KBM-7 (cell line): ENCODE measurements around the gene TGM4.

ENCODE experiments used
- DNase-seq: peaks from one replicate; pipeline ENCODE4 v3.0.0-alpha.2; 2015
- in situ Hi-C: fragments of 300-500 bp; cut with MboI; formaldehyde crosslinking; loops from 2 replicates; pipeline ENCODE4 v1.14.3; 2020; ENCODE audit warnings: low sequenced_read_pairs, low pct_unique_long_range_greater_than_20kb, mixed read lengths

The TGM4 gene

DNA sequence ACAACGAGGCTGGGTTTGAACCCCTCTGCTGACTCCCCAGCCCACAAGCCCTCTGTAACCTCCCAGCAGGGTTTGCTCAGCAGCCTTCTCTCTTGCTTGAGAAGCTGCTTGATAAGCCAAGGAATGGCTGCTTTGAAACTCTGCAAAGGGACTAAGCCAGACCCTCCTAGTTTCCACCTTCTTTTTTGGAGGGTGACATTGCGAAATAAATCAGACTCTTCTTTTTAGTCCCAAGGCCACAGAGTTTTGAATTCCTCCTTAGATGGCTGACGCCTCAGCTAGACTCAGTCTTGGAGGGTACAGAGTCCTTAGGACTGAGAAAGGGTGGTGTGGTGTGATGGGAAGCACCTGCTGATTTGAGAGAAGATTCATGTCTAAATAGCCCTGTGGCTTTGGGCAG, 1.2 kb downstream of the TGM4 start:
- in situ Hi-C loops, result no loop called here
- no peak for DNase-seq

DNA sequence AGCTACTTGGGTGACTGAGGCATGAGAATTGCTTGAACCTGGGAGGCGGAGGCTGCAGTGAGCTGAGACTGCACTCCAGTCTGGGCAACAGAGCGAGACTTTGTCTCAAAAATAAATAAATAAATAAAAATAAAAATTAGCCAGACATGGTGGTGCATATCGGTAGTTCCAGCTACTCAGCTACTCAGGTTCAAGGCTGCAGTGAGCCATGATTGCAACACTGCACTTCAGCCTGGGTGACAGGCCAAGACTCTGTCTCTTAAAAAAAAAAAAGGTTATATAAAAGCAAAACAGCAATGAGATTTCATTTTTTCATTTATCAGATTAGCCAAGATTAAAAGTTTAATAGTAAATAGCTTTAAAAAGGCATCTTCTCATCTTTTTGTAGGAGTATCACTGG, 2.9 kb downstream of the TGM4 start:
- in situ Hi-C loops, result no loop called here
- no peak for DNase-seq

DNA sequence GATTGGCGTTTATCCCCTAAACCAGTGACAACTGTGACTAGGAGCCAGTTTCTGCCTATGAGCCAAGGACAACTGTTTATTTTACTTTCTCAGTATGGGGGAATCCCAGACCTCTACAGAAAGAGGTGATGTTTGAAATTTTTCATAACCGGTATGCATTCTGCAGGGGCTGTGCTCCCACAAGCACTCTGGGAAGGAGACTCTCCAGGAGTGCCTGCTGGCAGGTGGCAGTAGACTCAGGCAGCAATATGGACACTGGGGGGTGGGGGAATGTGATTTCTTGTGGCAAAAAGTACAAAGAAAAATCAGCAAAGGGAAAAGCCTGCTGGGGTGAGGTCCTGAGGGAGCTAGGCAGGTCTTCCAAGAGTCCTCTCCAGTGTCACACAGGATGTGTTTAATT, 5.9 kb downstream of the TGM4 start:
- in situ Hi-C loops, result no loop called here

DNA sequence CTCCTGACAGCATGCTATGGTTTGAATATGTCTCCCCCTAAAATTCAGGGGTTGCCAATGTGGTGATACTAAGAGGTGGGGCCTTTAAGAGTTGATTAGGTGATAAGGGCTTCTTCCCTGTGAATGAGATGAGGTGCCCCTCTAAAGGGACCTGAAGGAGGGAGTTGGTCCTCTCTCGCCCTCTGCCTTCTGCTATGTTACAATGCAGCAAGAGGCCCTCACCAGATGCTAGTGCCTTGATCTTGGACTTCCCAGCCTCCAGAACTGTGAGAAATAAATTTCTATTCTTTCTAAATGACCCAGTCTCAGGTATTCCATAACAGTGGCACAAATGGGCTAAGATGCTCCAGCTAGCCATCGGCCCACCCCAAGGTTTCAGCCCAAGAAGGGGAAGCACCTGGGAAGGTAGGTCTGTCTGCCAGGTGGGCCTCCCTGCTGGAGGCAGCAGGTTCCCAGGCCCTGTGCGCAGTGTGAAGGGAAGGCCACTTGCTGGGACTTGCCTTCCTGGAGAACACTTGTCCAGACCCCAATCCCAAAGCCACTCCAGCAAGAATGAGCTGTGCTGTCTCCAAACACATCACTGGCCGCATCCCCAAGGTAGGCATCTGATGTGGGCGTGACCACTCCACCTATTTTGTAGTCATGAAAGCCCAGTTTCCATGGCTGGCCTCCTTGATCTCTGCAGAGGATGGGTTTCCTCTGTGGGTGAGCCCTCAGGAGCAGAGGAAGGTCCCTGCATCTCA, 9.0 kb downstream of the TGM4 start:
- DNase-seq, result no peak
- in situ Hi-C loops, result no loop called here

More for the DNA sequence above, 5.9 kb downstream of the TGM4 start:
- DNase-seq, result no peak

DNA sequence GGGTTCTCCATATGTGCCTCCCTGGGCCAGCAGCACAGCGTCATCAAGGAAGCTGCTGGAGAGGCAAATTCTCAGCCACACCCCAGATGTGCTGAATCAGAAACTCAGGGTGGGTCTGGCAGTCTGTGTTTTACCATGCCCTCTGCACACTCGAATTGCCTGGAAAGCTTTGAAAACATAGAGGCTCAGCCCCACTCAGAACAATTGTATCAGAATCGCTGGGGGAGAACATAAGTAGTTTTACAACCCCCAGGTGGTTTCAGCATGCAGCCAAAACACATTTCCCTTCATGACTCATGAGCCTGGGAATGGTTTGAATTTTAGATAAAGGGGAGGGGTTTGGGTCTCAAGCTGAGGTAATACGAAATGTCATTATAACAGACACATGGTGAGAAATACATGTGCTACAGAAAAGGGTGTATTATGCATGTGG, 9.6 kb downstream of the TGM4 start:
- in situ Hi-C loops, result no loop called here
- DNase-seq, result peak; percentile 8

DNA sequence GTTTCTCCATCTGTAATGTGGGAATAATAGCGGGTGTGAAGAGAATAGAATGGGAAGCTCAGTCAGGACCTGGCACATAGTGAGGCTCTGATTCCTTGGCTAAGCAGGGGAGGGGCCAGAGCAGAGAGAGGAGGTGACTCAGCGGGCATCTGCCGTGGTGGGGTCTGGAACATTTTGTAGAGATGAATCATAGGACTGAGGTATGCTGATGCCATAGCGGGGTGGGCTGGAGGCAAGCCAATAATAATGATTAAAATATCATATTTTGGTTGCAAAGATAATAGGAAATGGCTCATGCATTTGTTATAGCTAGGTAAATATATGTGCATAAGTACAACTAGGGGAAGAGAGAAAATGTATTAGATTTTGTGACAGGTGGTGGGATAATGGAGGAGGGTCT, 11.2 kb downstream of the TGM4 start:
- in situ Hi-C loops, result no loop called here
- no peak for DNase-seq

DNA sequence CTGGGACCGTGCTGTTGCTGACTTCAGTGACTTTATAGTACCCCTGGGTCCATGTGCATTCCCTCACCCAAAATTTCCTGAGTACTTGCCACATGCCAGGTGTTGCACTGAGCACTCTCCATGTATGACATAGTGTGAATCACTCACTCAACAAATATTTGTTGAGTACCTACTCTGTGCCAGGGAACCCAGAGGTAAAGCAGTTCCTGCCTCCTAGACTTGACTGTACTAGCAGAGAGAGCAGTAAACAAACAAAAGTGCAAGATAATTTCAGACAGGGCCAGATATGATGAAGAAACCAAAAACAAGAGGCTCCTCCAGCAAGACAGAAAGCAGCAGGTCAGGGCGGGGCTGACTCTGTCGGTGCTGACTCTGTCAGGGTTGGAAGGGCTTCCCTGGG, 12.2 kb downstream of the TGM4 start:
- in situ Hi-C loops, result no loop called here
- DNase-seq, result no peak

DNA sequence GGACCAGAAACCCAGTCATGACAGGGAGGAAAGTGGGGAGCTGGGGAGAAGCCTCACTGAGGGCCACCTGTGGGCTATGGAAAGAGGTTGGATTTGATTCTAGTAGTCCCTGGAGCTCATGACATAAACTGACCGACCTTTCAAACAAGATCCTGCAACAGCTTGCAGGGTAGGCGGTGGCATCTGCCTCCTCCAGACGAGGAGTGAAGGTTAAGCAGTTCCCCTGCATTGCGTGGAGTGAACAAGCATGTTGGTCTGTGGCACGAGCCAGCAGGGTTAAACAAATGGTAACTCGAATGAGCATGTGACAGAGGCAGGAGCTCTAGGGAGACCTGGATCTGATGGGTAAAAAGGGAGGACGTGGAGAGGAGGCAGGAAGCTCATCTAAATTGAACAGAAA, 12.7 kb downstream of the TGM4 start:
- in situ Hi-C loops, result no loop called here
- DNase-seq, result no peak

DNA sequence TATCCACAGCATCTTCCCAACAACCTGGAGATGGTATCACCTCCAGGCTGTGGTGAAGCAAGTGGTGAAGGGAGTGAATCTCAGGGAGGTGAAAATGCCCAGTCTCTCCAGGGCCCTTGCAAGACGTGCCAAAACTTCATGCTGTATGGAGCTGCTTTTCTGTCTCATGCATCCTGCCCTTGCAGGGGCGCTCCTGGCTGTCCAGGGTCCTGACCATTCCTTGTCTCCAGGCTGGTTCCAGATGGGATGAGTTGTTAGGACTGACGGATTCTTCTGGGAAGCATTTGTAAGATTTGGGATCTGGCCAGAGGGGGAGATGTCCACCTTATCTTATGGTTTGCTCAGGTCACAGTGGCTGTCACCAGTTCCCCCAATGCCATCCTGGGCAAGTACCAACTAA, 15.8 kb downstream of the TGM4 start:
- DNase-seq, result no peak
- in situ Hi-C loops, result no loop called here

DNA sequence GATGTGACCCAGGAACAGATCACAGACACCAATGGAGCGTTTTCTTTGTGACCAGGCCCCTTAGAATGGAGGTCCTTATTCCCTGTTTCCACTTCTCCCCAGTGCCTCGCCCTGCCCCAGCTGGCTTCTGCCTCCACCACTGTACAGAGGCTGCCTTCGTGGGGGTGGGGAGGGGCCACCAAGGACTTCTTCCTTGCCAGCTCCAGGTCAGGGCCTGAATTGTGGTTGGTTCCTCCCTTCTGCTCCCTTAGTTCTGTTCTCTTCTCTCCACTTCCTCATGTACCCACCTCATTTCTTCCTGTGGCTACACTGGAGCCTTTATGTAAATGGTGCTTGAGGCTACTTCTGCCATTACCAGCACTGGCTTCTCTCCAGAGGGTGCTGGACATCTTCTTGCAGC, 16.4 kb downstream of the TGM4 start:
- in situ Hi-C loops, result no loop called here
- DNase-seq, result peak; percentile 57

DNA sequence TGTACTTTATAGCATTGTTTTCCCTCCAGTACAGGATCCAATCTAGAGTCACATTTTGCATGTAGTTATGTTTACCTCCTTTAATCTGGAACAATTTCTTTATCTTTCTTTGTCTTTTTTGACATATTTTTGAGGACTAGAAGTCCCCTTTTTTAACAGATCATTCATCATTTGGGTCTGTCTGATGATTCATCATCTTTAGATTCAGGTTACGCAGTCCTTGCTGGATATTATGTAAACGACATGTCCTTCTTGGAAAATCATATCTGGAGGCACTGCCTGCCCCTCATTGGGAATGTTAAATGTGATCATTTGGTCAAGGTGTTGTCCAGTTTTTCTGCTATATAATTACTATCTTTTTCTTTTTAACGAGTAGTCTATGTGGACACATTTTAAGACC, 18.3 kb downstream of the TGM4 start:
- no peak for DNase-seq
- in situ Hi-C loops, result no loop called here

DNA sequence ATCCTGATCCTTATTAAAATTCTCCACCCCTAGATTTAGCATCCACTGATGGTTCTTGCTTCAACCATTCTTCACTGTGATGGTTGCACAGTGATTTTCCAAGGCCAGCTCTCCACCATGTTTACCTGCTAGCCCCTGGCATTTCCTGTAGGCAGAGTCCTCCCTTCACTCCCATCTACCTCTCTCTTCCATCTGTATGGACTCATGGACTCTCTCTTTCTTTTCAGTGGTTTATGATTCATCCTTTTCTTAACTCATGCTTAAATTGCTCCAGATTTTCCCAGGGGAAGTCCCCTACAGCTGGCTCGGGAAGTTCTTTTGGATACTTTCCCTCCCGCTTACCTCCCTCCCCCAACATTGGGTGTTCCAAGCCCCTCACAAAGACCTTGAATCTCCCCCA, 18.7 kb downstream of the TGM4 start:
- no peak for DNase-seq
- in situ Hi-C loops, result no loop called here

DNA sequence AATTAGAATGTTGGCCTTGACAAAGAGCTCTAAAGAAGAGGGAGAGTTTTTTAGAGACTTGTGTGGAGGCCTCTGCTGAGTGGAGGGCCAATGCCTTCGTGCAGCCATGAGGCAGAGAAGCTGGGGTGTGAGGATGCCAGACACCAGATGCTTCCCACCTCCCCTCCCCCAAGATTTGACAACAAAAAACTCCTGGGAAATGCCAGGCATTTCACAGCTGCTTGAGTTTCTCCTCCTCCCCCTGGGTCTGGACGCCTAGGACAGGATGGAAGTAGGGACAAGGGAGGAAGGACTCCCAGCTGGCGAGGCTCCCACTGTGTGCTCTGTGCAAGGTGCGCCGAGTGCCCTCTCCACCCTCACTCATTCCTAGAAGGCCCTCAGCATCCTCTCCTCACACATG, 20.1 kb downstream of the TGM4 start:
- in situ Hi-C loops, result no loop called here
- DNase-seq, result no peak

DNA sequence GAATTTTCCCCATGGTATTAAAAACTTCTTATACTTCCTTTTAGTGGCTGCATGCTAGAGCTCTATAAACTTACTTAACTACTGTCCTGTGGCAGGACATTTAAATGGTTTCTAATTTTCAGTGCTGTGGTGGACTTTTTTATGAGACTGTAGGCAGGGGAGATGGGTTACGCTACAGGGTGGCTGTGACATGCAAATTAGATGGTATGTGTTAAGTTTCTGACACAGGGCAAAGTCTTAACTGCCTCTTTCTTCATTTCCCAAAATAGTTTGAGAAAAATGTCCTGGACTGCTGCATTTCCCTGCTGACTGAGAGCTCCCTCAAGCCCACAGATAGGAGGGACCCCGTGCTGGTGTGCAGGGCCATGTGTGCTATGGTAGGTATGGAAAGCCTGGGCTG, 22.0 kb downstream of the TGM4 start:
- no peak for DNase-seq
- in situ Hi-C loops, result no loop called here

DNA sequence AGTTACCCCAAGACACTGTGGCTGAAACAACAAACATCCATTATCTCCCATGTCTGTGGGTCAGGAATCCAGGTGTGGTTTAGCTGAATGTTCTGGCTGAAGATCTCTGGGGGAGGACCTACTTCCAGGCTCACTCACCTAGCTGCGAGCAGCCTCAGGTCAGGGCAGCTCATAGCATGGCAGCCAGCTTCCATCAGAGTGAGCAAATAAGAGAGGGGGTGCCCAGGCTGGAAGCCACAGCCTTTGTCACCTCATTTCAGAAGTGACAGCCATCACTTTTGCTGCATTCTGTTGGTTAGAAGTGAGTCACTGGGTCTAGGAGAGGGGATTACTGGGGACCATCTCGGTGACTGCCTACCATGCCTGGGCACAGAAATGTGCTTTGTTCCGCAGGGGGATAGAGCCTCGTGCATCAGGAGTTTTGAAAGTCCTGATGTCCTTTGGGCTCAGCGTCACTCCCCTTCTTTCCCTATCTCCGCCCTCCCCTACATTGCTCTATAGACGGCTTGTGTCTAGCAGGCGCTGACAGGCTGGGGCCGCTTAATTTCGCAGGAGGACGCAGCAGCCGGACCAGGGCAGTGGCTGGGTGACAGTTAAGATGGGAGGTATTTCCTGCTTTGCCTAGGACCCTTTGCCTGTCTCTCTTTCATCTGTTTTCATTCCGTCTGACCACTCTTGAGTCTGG, 25.4 kb downstream of the TGM4 start:
- in situ Hi-C loops, result no loop called here
- DNase-seq, result no peak

DNA sequence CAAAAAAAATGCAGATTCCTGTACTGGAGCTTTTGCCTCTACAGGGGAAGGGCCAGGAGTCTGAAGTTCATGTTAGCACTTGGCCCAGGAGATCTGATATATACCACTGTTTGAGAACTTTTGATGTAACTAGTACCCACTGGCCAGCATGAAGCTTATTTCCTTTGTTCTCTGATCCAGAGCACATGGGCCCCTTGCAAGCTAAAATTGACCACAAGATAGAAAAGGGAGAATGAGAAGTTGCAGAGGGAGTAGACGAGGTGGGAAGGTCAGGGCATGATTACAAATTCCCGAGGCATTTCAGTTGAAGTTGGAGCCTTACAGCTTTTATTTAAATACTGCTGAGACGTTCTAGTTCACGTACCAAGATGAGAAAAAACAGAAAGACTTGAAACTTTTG, 28.2 kb downstream of the TGM4 start:
- in situ Hi-C loops, result no loop called here
- no peak for DNase-seq

DNA sequence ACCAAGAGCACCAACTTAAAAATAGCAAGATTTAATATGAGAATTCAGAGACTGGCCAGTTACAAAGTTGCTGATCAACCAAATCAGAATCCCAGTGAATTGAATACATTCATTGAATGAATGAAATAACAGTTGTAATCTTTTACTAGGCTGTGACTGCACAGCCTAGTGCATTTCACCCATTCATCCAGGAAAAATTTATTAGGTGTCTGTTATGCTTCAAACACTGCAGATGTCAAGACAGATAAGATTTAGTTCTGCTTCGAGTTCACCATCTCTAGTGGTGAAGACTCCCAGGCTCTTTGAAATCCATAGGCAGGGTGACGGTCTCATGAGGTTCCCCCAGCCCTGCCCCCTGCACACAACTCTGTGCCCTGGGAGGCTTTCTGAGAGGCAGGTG, 28.9 kb downstream of the TGM4 start:
- no peak for DNase-seq
- in situ Hi-C loops, result no loop called here

DNA sequence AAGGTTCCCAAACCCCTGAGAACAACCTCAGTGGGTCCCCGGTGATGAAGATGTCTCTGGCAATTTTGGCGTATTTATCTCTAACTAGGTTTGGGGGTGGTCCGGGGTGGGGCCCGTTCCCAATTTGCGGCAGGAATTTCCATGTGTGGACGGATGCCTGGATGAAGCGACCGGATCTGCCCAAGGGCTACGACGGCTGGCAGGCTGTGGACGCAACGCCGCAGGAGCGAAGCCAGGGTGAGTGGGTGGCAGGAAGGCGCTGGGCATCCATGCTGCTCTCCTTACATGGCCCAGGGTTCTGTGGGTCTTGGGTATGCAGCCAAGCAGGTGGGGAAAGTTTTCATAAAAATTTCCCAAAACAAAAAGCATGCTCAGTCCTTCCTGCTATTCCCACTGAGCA, 29.3 kb downstream of the TGM4 start:
- in situ Hi-C loops, result no loop called here

DNA sequence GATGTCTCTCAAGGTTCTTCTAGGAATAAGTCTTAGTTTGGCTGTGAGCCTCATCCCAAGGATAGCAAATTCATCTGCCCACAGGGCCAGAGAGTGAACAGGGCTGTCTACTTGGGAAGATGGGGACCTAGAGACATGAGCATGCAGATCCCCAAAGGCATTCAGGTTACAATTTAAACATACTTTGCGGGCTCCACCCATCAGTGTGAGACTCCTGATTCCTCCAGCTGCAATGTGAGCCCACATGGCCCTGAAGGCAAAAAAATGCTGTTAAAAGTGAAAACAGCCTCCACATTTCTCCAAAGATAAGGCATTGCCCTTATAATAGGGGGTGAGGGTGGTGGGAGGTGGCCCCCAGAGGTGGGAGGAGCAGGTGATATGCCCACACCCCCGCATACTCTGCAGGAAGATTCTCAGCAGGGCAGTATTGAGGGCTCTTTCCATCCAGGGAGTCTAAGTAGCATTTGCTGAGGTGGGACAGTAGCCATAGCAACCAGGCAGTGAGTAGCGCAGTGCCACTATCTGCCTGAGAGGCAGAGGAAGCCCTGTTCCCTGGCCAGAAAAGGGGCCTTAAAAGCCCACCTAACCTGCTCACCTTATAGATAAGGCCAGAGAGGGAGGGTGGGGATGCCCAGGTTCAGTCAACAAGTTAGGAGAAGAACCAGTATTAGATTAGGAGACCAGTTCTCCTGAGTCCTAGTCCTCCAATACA, 31.2 kb downstream of the TGM4 start:
- in situ Hi-C loops, result no loop called here
- no peak for DNase-seq

More for the DNA sequence above, 29.3 kb downstream of the TGM4 start:
- DNase-seq, result no peak

DNA sequence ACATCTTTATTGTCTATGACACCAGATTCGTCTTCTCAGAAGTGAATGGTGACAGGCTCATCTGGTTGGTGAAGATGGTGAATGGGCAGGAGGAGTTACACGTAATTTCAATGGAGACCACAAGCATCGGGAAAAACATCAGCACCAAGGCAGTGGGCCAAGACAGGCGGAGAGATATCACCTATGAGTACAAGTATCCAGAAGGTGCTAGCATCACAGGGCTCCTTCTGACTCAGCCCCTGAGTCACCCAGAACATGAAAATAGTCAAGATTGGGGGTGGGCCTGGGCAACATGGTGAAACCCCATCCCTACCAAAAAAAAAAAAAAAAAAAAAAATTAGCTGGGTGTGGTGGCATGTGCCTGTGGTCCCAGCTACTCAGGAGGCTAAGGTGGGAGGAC, 32.6 kb downstream of the TGM4 start:
- in situ Hi-C loops, result no loop called here
- no peak for DNase-seq
